ENCODE measurements around the gene ZNF600. TPM values are rescaled to one million over a fixed set of nuclear protein-coding genes. Genes with fewer than 3 reads are reported as not detected.
"Not testable (repeated sequence)": the region's sequence is repeated elsewhere in the genome, so short reads cannot be mapped to it uniquely, and the experiment has no call there.

The ZNF600 gene
- total and polyA plus RNA-seq, 2 of the 8 experiments (the other 6 are each of a cell fraction or from before 2014, with no cell fraction given) = 2.1 to 8.0 TPM

GRCh38 chr19:52756447-52756846 lies 30.1 kb downstream of the ZNF600 start:
- POLR2A ChIA-PET (ENCODE audit: partially characterized antibody) = interaction anchor here (0.5 kb wide), 1 partner anchor 234 kb away, joined by 3 read pairs; no protein-coding TSS in a partner anchor
- H3K23ac ChIP-seq (ENCODE audit: insufficient read length); H3K27ac ChIP-seq (ENCODE audit: low read depth, low read length); H2BK15ac ChIP-seq (ENCODE audit: low read length); H3K14ac ChIP-seq (ENCODE audit: insufficient read length); H3K18ac ChIP-seq (ENCODE audit: extremely low read depth, low read length); H4K8ac ChIP-seq (ENCODE audit: extremely low read depth, insufficient read depth, low read length); H2BK5ac ChIP-seq (ENCODE audit: low read depth, low read length); H3K4me1 ChIP-seq (replicated peaks in 1 of 4; ENCODE audit: control insufficient read depth in 3 of 4, insufficient read depth in 4 of 4, low read length in 3 of 4); H3K9me3 ChIP-seq (ENCODE audit: insufficient read depth in 2 of 2, low read depth in 1 of 2, low read length in 1 of 2); H3K27me3 ChIP-seq (replicated peaks in 1 of 4; ENCODE audit: control insufficient read depth in 3 of 4, extremely low read depth in 1 of 4, insufficient read depth in 3 of 4, low read length in 3 of 4); H4K5ac ChIP-seq (ENCODE audit: insufficient read length, low read depth, low read length); H3K79me1 ChIP-seq (ENCODE audit: low read depth, low read length); H3K4ac ChIP-seq (replicated peaks; ENCODE audit: insufficient read length, low read depth, low read length); H3K9ac ChIP-seq (replicated peaks in 1 of 4; ENCODE audit: extremely low read depth in 1 of 4, low read depth in 3 of 4, low read length in 3 of 4); H2AK5ac ChIP-seq (ENCODE audit: low read depth, low read length); H2BK20ac ChIP-seq (ENCODE audit: low read length); H3K4me3 ChIP-seq (ENCODE audit: extremely low read depth in 1 of 4, insufficient read depth in 2 of 4, low read depth in 3 of 4, low read length in 4 of 4); FAIRE-seq; H2BK12ac ChIP-seq (ENCODE audit: low read depth, low read length); H3K56ac ChIP-seq (replicated peaks; ENCODE audit: insufficient read length, low read depth, low read length); DNase-seq (ENCODE audit: low read depth in 1 of 2, low spot score in 2 of 2); H3K23me2 ChIP-seq (ENCODE audit: low read depth, low read length); H2AFZ ChIP-seq (ENCODE audit: low read length); H4K91ac ChIP-seq (replicated peaks; ENCODE audit: insufficient read length, low read length); H3K79me2 ChIP-seq (ENCODE audit: control insufficient read depth in 1 of 2, insufficient read depth in 2 of 2, low read length in 2 of 2); H3K4me2 ChIP-seq (ENCODE audit: insufficient read depth in 1 of 2, low read depth in 2 of 2, low read length in 2 of 2); H3K36me3 ChIP-seq (ENCODE audit: control insufficient read depth in 2 of 4, insufficient read depth in 4 of 4, low read length in 3 of 4); H4K20me1 ChIP-seq (replicated peaks in 1 of 2; ENCODE audit: control insufficient read depth in 1 of 2, insufficient read depth in 2 of 2, low read length in 2 of 2); H2BK120ac ChIP-seq (replicated peaks; ENCODE audit: low read depth, low read length): not testable (repeated sequence)
- 82% methylated on average over 2 of the region's 2 CpGs; no CpG with 5 or more reads in 1 of the 2 experiments for WGBS, 2 experiments (ENCODE audit: extremely low coverage in 1 of 2, insufficient coverage in 1 of 2, insufficient read length in 1 of 2, insufficient replicate concordance in 2 of 2, low coverage in 1 of 2, low lambda C conversion rate in 2 of 2, missing lambda C conversion rate in 1 of 2)
- CTCF ChIA-PET (ENCODE audit: partially characterized antibody) = interaction anchor here (0.6 kb wide), 2 partner anchors 35 to 103 kb away, joined by 3 to 5 read pairs; no protein-coding TSS in a partner anchor

Measured in H1 (cell line).